COR-L47 (cell line): ENCODE results near the gene PLPPR2.
"Not testable (repeated sequence)": the region's sequence is repeated elsewhere in the genome, so short reads cannot be mapped to it uniquely, and the experiment has no call there.

ENCODE experiments used
- DNase-seq: peaks from one replicate; lab custom pipeline; 2025; lab: John Stamatoyannopoulos, UW

Gene PLPPR2

DNA sequence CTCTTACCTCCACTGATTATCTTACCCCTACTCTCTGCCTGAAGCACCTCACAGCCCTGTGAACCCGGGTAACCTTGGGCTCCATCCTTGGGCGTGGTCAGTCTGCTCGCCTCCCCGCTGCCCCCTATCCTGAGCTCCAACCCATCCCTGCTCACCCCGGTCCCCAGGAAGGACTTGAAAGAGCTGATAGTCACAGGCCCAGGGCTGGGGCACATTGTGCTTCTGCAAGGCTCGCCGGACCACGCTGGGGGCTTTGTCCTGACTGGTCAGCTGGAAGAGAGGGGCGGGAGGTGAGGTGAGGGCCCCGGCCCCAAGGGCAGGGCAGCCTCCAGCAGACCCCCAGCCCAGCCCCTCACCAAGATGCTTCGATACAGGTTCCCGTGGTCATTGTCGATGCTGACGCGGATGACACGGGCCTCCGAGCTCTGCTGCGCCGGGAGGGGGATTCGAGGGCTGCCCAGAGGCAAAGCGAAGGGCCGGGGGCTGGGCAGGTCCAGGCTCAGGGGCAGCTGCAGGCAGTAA lies 41.9 kb downstream of the PLPPR2 start:
- DNase-seq = no peak

DNA sequence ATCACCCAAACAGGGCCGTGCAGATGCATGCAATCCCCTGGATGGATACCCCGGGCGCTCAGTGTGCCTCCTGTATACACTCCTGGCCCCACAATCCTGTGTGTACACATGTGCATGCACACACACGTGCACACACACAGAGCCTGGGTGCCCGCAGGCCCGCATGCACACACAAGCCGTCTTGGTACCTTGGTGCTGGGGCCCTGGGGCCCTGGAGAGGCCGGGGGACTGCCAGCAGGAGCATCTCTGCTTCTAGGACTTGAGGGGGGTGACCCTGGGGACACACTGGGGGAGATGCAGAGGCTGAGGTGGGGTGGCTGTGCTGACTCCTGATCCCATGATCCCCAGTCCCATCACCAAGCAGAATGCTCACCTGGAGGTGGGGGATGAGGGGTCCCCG lies 44.4 kb downstream of the PLPPR2 start:
- no peak for DNase-seq

DNA sequence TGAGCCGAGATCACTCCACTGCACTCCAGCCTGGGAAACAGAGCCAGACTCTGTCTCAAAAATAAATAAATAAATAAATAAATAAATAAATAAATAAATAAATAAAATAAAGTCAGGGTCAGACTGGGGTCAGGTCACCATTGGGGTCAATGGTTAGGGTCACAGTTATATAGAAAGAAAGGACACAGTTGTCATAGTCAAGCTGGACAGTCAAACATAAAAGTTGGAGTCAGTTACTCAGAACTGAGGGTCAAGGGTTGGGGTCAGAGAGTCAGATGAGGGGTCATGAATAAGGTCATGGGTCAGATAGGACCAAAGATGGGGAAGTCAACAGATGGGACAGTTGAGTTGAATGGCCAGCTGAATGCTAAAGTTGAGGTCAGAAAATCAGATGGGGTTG lies 45.6 kb downstream of the PLPPR2 start:
- no peak for DNase-seq

DNA sequence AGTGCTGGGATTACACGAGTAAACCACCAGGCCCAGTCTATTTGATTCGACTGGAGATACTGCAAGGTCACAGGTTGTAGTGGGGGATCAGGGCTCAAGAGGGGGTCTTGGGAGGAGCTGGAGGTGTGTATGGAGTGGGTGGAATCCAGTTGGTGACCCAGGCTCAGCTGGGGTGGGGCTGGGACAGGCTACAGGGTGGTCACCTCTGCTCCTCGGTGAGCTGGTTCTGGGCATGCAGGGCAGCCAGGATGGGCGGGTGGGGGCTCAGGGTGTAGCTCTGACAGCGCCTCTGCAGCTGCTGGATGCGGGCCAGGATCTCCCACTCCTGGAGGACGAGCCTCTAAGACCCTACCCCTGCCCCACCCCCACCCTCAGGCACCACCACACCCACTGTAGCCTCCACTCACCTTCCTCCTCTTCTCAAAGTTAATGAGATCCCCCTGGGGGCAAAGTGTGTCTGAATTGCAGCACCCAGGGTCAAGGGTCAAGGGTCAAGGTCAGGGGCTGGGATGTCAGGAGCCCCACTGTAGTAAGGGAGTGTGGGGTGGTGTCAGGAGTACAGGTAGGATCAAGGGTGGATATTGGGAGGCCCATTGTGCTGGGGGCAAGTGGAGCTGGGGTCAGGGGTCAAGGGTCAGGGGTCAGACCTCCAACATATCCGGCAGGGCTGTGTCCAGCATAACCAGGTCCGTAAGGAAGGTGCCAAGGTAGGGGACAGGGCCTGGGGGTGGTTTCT lies 46.7 kb downstream of the PLPPR2 start:
- no peak for DNase-seq

DNA sequence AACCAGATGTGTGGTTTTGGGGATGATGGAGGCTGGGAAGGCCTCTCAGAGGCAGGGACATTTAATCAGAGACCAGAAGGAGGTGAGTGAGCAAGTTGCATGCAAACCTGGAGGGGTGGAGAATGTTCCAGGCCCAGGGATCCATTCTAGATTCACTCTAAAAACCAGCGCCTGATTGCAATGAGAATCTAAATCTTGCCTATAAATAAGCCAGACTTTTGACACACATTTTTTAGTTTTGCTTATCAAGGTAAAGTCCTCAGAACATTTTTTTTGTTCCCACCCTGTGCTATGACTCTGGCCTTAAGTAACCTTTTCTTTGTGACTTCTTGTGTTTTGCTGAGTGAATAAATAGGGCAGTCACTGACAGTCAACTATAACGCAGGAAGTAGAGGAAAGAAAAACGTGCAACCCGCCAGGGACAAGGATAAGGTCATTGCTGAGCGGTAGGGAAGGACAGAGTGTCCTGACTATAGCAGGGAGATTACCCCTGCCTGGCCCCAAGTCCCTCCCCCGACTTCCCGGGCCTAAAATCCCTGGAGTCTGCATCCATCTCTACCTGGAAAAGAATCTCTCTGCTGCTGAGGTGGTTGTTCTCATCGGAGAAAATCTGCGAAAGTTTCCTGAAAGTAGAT lies 49.5 kb downstream of the PLPPR2 start:
- no peak for DNase-seq

DNA sequence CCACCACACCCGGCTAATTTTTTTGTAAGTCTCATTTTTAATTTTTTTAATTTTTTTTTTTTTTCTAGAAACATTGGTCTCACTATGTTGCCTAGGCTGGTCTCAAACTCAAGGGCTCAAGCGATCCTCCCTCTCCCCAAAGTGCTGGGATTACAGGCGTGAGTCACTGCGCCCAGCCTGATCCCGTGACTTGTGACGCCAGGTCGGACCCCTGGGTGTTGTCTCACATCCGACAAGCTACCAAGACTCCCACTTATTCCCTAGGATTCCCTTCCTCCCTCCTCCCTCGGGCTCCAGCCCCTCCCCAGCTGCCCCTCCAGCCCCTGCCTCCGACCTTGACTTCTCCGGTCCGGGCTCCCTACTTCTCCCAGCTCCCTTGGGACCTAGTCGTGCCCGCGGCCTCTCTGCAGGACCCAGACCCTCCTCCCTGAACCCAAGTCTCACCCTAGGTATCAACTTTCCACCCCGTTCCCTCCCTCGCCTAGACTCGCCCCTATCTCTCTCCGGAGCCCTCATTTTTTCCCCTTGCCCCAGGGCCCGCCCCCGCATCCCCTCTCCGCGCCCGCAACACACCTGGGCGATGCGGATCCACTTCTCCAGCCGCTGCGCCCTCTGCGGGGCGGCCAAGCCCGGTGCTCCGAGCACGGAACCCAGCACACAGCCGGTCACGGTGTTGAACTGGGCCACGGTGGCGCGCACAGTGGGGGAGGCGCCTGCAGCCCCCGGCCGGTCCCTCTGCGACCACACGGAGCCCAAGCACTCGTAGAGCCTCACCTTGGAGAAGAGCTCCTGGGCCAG lies 50.8 kb downstream of the PLPPR2 start:
- DNase-seq = no peak

DNA sequence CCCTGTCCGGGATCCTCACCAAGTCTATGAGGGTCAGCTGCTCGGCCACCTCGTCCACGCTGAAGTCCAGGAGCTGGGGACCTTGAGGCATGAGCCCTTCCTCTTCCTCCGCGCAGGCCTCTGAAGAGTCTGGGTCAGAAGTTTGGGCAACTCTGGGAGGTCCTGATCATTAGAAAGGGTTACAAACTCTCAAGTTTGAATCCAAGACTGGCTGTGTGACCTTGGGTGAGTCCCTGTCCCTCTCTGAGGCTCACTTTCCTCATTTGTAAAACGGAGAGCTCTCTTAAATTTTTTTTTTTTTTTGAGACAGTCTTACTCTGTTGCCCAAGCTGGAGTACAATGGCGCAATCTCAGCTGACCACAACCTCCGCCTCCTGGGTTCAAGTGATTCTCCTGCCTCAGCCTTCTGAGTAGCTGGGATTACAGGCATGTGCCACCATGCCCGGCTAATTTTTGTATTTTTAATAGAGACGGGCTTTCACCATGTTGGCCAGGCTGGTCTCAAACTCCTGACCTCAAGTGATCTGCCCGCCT lies 51.5 kb downstream of the PLPPR2 start:
- DNase-seq = not testable (repeated sequence)

DNA sequence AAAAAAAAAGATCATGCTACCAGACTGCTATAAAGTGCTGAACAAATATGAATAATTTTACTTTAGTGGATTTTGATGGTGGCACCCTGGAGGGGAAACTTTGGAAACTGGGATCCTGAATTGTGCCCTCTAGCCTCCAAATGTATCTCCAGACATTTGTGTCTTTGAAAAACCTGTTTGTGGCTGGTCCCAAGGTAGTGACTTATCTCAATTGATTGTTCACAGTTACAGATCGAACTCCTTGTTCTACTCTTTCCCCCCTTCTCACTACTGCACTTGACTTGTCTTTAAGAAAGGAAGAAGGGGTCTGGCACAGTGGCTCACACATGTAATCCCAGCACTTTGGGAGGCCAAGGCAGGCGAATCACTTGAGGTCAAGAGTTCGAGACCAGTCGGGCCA lies 53.4 kb downstream of the PLPPR2 start:
- DNase-seq = no peak

DNA sequence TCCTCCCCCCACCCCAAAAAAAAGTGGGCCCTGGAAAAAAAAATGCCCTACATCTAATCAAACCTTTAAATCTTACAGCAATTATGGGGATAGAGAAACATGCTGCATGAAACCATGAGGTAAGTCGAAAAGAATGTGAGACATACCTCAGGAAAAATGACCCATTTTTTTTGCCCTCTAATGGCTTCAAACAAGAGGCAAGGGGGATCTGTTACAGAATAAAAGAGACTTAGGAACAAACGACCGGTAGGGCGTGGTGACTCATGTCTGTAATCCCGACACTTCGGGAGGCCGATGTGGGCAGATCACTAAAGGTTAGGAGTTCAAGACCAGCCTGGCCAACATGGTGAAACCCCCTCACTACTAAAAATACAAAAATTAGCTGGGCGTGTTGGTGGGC lies 55.5 kb downstream of the PLPPR2 start:
- DNase-seq = no peak

DNA sequence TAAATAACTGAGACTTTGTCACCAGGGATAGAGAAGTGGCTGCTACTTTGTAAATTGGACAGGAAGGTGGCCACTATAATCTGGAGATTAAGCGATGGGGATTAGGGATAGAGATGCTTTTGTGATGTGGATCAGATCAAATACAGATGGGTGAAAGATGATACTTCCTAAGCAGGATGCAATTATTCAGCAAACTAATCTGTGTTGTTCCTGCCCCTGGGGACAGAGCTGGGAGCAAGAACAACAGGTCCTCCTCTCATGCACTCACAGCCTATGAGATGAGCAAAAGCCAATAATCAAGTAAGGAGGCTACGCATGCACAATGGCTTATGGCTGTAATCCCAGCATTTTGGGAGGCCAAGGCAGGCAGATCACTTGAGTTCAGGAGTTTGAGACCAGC lies 59.3 kb downstream of the PLPPR2 start:
- DNase-seq = no peak
